ENCODE results near the gene NPEPL1.

The NPEPL1 gene

DNA sequence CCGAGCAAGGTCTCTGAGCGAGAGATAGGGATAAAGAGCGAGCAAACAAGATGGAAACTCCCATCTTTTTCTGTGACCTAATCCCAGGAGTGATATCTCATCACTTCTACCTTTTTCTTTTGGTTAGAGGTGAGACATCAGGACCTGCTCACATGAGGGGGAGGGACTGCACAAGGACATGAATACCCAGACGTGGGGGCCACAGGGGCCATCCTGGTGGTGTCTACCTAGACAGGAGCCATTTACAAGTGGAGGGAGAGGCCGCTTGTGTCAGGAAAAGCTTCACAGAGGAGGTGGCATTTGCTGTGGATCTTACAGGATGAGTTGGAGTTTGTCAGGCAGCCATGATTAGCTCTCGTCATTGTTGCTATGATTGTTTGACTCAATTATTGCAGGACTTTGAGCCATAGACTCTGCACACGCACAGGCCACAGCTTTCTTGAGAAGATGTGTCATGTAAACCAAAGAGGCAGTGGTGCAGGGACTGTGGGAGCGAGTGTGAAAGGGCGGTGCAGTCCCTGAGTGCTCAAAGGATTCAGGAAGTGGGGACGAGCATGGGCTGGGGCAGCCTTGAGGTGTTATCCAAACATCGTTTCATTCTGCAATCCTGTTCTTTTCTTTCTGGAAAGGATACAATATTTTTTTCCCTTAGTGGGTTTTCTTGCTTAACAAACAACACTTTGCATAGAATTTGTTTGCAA, 7.7 kb downstream of the NPEPL1 start:
- DNase-seq (ENCODE audit: low read depth in 2 of 2): no peak

DNA sequence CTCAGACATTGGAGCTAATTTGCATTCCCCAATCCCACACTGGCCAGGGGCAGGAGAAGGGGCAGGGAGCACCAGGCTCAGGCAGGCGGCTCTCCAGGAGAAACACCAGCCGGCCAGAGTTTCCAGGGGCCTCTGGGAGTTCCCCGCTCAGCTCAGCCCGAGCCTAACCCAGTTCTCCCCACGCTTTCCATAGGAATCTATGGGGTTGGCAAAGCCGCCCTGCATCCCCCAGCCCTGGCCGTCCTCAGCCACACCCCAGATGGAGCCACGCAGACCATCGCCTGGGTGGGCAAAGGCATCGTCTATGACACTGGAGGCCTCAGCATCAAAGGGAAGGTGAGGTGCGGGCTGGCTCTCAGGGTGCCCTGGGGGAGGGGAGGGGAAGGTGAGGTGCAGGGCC, 8.2 kb downstream of the NPEPL1 start:
- no peak for DNase-seq (ENCODE audit: low read depth in 2 of 2)

DNA sequence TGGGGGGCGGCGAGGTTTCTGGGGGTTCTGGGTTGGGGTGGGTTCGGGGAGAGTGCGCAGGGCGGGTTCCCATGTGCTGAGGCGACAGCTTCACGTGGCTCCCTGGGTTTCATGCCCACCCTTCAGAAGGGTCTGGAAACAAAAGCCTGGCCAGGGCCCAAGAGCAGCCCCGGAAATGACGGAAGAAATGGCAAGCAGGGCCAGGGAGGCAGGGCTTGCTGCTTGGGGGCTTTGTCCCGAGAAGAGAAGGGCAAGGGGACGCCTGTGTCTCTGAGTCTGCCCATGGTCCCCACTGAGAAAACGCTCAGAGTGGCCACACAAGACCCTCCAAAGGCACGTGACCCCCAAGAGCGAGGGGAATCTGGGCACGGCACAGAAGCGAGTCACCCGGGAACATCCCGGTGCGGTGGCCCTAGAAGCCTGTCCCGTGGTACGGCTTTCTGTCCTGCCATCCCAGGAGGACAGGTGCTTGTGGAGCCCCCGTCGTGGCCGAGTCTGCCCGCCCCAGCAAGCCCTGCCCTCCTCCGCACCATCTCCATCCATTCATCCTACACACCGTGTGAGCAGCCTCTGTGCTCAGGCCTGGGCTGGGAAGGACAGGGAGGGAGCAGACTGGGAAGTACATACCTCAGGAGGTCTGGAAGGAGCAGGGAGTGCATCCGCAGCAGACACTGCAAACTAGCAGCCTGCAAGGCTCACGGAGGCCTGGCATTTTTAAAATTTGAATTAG, 9.0 kb downstream of the NPEPL1 start:
- DNase-seq (ENCODE audit: low read depth in 2 of 2): no peak

DNA sequence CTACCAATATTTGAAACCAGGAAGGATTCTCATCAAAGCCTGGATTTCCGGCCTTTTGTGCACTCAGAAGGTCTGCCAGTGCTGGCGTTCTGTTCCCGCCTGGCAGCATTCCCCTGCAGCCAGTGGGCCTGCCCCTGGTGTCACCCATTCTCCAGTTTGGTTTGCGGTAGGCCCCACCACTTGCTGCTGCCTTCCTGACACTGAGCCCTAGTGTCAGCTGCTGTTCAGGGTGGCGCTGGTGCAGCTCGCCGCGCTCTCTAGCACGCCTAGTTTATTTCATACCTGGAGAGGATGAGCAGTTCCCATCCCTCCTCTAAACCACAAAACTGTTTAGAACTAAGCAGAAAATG, 9.5 kb downstream of the NPEPL1 start:
- no peak for DNase-seq (ENCODE audit: low read depth in 2 of 2)

DNA sequence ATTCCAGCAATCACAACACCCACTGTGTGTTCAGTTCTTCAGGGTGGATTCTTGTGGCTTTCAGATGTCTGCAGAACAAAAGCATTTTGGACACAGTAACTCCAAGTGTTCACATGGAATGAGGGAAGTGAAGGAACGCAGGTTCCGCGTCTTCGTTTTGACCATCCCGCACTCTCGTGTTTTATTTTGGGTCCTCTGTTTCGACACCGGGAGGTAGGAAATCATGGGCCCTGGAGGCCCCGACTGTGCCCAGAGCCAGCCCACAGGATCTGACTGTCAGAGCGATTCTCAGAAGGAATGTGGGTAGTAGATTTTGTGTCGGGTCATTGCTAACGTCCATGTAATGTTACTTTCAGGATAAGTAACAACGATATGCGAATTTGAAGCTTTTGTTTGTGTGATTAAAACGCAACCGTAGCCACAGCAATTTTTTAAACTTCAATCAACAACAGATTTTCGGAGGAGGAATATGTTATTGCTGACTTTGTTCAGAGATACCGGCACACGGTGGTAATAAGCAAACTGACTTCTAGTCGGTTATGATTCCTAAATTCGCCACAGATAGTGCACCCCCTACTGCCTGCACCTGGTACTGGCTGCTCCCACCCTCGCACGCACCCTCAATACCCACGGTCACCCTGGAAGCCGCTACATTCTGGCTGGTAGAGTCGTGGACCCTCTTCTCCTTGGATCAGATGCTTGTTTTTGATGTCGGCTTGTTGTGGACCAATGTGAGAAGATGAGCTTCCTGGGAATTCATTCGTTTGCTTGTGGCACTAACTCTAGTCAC, 10.5 kb downstream of the NPEPL1 start:
- DNase-seq (ENCODE audit: low read depth in 2 of 2): no peak

DNA sequence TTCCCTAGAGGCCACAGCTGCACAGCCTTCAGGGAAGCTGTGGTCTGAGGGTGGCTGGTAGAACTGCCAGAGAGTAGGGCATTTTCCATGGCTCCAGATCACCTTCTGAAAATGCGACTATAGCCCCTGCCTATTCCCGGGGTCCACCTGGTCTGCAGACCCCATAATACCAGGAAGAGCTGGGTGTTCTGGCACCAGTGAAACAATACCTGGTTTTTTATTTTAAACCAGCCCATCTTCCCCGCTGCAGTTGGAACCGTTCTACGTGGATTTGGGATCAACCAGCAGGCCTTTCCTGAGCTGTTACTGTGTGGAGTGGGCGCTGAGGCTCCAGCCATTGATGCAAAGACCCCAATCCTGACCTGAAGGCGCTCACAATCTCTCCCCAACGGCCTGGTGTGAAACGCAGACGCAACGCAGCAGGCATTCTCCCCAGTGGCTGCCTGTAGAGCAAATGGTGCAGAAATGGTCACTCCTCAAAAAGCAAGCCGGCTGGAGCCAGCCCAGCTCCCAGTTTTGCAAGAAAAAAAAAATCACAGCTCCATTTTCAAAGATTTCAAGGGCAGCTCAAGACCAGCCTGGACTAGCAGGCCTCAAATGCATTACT, 11.3 kb downstream of the NPEPL1 start:
- DNase-seq (ENCODE audit: low read depth in 2 of 2): no peak

DNA sequence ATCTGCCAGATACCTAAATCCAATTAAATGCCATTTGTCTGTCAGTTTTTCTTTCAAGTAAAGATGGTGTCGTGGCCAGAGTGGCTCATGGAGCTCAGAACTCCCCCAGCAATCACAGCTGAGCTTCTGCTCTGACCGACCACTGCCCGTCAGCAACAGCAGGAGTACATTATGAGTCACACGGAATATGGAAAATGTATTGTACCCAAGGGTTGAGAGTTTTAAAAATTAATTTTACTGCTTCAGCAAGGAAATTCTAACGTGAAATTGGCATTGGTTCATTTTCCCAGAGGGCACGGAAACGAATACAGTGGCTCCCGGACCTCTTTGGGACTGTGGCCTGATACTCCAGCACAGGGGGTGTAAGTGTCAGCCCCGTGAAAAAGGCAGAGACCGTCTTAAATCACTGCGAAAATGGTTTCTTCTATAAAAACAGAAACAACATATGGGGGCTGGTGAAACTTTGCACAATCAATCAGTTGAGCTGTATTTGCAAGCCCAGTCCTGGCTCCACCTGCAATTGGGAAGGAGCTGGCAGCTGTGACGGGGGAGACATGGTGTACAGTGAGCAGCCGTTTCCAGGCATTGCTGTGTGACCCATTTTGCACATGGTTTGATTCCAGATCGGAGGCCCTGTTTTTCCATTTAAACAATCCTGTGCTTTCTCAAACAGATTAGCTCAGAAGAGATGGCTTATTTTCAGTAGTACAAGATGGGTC, 12.8 kb downstream of the NPEPL1 start:
- no peak for DNase-seq (ENCODE audit: low read depth in 2 of 2)

DNA sequence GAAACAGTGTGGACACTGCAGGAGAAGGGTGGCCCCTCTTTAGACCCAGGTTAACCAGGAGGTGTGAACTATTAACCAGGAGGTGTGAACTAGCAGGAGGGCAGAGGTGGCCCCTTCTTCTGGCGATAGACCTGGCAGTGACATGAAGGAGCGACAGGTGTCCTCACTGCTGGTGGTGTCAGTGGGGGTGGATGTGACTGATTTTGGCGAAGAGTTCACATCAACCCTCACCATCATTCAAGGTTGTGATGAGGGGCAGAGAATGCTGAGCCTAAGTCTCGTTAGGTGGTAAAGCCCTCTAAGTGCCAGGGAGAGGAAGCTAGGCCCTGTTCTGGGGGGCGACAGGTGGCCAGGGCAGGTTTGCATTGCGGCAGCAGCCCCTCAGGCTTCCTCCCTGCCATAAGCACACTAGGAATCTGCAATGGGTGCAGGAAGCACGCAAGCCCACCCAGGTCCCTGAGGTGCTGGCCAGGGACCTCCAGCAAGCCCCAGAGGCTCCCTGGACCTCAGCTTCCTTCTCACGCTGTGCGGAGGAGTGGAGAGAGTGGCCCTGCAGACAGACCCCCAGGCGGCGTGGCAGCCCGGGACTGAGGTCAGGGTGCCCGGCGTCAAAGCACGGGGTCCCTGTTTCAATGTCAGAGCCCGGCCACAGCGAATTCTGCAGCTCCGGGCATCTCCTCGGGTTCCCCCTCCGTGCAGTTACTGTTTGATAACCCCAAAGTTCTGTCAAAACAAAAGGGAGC, 13.7 kb downstream of the NPEPL1 start:
- no peak for DNase-seq (ENCODE audit: low read depth in 2 of 2)

DNA sequence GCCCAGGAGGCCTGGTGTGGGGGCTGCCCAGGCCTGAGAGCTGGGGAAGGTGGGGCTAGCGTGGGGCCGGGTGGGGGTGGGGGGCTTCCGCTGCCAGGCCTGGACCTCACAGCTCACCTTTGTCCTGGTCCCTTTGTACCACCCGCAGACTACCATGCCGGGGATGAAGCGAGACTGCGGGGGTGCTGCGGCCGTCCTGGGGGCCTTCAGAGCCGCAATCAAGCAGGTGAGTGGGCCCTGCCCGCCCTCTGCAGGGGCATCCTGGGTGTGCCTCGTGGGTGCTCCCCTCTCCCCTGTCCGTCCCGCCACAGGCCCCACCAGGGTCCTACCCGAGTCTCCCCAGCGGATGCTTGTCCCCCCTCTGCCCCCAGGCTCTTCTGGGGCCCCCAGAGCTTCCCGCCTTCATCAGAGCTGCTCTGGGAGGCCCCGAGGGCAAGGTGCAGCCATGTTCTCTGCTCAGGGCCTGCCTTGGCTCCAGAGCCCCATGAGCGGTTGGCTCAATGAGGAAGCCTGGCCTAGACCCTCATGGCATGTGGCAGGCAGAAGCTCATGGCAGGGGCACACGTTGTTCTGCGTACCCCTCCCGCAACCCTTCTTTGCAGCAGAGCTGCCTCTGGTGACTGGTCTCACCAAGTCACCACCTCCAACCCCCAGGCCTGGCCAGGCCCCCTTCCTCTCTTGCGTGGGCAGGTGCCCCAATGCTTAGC, 14.5 kb downstream of the NPEPL1 start:
- no peak for DNase-seq (ENCODE audit: low read depth in 2 of 2)

DNA sequence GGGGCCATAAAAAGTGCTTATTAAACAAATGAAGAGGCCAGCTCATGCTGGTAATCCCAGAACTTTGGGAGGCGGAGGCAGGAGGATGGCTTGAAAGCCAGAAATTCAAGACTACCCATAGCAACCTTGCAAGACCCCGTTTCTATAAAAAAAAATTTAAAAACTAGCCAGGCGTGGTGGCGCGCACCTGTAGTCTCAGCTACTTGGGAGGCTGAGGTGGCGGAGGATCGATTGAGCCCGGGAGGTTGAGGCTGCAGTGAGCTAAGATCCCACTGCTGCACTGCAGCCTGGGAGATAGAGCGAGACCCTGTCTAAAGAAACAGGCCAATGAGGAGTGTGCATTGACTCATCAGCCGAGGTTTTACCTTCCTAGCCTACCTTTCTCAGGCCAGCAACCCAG, 15.2 kb downstream of the NPEPL1 start:
- no peak for DNase-seq (ENCODE audit: low read depth in 2 of 2)

DNA sequence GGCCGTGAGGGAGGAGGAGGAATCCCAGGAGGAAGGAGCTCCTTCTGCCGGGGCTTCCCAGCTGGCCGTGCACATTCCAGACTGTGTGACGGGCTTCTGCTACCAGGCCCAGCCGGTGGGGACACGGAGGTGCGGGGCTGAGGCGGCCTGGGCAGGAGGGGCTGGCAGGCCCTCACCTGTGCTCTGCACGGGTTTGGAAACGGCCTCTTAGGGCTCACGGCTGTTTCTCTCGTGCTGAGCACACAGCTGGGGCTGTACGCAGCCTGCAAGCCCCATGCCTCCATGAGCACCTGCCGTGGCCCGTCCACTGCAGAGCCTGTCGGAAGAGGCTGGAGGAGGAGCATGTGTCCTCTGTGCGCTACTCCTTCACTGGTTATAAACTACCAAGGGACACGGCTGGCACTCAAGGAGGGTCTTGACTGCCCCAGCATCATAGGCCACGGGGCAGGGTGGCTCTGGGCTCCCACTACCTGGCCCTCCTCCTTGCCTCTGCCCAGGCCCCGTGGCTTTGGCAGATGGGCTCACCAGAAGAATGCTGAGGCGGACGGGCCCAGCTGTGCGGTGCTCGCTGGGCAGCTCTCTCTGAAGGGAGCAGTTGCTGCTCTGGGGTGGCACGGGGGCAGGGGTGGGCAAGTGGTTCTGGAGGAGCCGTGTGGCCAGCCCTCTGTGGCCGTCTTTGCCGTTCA, 15.8 kb downstream of the NPEPL1 start:
- DNase-seq (ENCODE audit: low read depth in 2 of 2): no peak

DNA sequence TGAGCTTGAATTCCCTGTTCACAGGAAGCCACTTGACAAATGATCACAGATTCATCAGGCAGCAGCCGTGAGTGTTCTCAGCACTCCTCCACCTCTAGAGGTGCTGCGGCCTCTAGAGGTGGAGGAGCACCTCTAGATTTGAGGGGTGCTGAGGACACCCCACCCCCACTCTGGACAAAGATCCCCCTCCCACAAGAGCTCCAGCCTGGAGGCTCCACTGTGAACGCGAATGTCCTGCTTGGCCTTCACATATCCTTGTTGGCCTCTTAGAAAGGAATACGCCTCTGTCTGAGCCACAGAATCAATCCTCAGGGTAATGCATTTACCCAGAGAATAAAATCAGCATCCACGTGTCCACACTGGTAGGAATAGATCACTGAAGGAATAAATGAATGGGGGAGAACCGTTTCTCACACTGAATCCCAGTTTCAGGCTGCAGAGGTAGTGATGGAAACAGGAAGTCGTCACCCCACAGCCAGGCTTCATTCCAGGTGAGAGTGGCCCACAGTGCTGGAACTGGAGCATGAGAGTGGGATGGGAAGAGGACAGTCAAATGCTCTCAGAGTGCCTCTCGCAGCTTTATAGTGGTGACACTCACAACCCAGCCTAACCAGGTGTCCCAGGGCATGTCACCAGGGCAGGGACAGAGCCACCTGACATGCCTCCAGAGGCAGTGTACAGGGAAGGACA, 16.6 kb downstream of the NPEPL1 start:
- no peak for DNase-seq (ENCODE audit: low read depth in 2 of 2)

DNA sequence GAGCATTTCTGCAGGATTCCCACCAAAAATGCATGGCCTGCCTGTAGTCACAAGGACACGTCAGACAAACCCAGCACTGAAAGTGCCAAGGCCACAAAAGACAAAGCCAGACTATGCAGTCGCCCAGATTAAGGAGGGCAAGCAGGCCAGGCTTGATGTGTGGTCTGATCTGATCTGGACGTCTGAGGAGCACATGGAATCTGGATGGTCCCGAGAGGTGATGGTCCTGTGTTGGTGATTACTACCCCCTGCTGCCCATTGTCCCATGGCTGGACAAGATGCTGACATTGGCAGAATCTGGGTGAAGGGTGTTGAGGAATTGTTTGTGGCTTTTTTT, 17.1 kb downstream of the NPEPL1 start:
- no peak for DNase-seq (ENCODE audit: low read depth in 2 of 2)

DNA sequence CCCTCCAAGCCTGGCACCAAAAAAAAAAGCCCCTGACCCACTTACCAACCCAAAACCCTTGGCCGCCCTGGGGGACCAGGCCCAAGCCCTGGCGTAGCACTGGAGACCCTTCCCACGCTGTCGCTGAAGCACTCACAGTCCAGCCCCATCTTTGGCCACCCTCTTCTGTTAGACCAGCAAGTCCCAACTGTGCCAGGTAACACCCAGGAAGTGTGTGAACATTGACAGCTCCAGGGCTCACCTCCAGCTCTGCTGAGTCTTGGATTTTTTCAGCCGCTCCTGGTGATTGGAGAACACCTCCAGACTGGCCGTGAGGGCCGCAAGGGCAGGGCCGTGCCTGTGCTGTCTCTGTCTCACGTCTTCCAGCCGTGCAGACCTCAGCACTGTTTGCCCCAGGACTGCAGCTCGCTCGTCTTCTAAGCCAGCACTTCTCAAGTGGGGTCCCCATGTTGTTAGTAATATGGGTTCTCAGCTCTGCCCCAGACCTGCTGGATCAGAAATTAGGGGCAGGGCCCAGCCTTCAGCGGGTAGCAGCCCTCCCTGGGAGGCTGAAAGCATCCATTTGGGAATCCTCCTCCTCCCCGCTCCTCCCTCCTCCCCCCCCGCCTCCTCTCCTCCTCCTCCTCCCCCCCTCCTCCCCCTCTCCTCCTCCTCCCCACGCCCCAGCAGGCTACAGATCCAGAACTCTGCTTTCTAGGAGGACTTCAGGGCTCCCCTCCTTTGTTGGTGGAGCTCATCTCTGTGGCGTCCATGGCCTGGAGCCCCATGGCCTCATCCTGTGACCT, 18.1 kb downstream of the NPEPL1 start:
- no peak for DNase-seq (ENCODE audit: low read depth in 2 of 2)

DNA sequence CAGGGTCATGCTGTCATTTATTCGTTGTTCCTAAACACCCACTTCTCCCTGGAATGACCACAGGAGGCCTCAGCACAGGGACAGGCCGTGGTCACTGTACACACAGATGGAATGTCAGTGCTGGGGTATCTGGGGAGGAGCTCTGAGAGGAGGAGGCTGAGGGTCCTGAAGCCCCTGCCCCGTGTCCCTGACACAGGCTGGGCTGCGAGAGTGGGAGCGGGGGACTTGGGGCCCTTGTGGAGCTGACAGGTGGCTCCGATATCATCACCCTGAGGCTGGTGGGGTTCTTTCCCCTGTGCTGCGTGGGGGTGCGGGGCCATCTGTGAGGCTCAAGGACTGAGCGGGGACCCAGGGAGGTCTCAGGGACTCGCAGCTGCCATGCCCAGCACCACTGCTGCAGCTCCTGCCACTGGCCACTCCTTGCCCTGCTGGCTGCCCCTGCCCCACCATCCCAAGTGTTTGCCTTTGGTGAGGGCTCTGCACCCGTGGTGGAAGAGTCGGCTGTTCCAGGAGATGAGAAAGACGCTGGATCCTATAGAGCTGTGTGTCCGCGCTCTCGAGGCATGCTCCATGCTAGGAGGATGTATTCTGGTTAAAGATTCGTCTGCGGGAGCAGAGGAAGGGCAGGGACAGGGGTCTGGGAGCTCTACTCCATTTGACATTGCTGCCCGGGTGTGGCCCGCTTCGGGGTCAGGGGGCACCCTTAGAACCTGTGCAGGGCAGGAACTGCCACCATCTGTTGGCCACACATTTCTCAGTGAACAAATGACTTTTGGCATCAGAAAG, 18.9 kb downstream of the NPEPL1 start:
- no peak for DNase-seq (ENCODE audit: low read depth in 2 of 2)

DNA sequence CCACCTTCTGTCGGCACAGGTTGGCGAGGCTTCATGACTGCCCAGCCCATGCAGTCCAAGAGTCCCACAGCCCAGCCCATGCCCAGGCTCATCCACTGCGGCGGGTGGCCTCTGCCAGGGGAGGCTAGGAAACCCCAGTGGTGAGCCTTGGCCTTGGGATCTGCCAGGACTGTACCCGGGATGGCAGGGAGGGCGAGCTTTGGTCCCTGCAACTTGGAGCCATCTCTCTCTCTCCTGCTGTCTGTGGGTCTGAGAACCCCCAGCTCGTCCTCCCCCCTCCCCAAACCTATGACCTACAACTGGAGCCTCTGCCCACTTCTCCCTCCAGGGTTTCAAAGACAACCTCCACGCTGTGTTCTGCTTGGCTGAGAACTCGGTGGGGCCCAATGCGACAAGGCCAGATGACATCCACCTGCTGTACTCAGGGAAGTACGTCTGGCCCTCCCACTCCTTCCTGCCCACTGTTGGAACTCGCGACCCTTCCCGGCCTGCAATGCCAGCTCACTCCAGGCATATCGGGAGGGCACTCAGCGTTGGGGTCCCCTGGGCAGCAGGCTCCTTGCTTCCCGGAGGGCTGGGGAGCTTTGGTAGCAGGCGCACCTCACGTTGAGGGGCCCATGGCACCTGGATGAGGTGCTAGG, 19.7 kb downstream of the NPEPL1 start:
- DNase-seq (ENCODE audit: low read depth in 2 of 2): no peak

Measured in activated CD8-positive, alpha-beta memory T cell treated with anti-CD3 and anti-CD28 coated beads for 4 hours (primary cell).